IMR-90 (cell line): Measurements from ENCODE around the gene IRF2BP2. TPM values are rescaled to one million over a fixed set of nuclear protein-coding genes. Genes with fewer than 3 reads are reported as not detected.

Source experiments
- ATAC-seq: fragments of 200-7000 bp; cut with Tn5 transposase; 2 replicates; pipeline ENCODE4 v1.9.1; 2020; ENCODE audit warnings: low read depth, mild to moderate bottlenecking, moderate library complexity
- BruUV-seq: library from RNA; stranded (reverse); fragments of 400-500 nt; replicated peaks from 2 replicates; lab custom pipeline; 2021; lab: Mats Ljungman, UMichigan
- CTCF ChIA-PET: fragments of 300-600 bp; formaldehyde crosslinking; extraction: SDS; loops from one replicate; lab custom pipeline; 2021; ENCODE audit warnings: antibody characterized with exemption; lab: Yijun Ruan, JAX
- POLR2A ChIA-PET: fragments of 300-600 bp; sonication (Branson Sonifier 250); formaldehyde crosslinking; loops from one replicate; lab custom pipeline; 2022; ENCODE audit warnings: antibody characterized with exemption; ENCODE audit not compliant: unreplicated experiment; lab: Charles Lee
- DNase-seq: peaks from one replicate; pipeline ENCODE4 v3.0.0; 2013
- H2AFZ ChIP-seq: replicated peaks from 2 replicates; pipeline ENCODE3; 2013; ENCODE audit warnings: low read length, mild to moderate bottlenecking; ENCODE audit not compliant: poor library complexity
- H2AK5ac ChIP-seq: 2 replicates; pipeline ENCODE4 v1.6.1; 2013; ENCODE audit warnings: low read depth, low read length, inconsistent platforms
- H2AK9ac ChIP-seq: replicated peaks from 2 replicates; pipeline ENCODE3; 2013; ENCODE audit warnings: mild to moderate bottlenecking, low read depth, low read length, moderate library complexity; ENCODE audit not compliant: poor library complexity
- H2BK120ac ChIP-seq: 2 replicates; pipeline ENCODE4 v1.6.1; 2013; ENCODE audit warnings: low read depth, low read length, inconsistent platforms
- H2BK15ac ChIP-seq: 3 replicates; pipeline ENCODE4 v1.6.1; 2013; ENCODE audit warnings: low read depth, low read length, inconsistent platforms
- H2BK20ac ChIP-seq: 2 replicates; pipeline ENCODE4 v1.6.1; 2013; ENCODE audit warnings: low read depth, mild to moderate bottlenecking, inconsistent platforms, low read length, moderate library complexity
- H2BK5ac ChIP-seq: 2 replicates; pipeline ENCODE4 v1.6.1; 2013; ENCODE audit warnings: mild to moderate bottlenecking, low read depth, low read length, inconsistent platforms; ENCODE audit not compliant: poor library complexity, severe bottlenecking
- H3K14ac ChIP-seq: replicated peaks from 2 replicates; pipeline ENCODE4 v1.6.1; 2013; ENCODE audit warnings: low read depth, low read length, inconsistent platforms
- H3K18ac ChIP-seq: 2 replicates; pipeline ENCODE4 v1.6.1; 2013; ENCODE audit warnings: low read depth, low read length, control low read depth
- H3K23ac ChIP-seq: 2 replicates; pipeline ENCODE4 v1.6.1; 2013; ENCODE audit warnings: low read depth, low read length, inconsistent platforms
- H3K27ac ChIP-seq: 2 replicates; pipeline ENCODE4 v1.5.1; 2013; ENCODE audit warnings: mild to moderate bottlenecking, control low read depth, low read length; ENCODE audit not compliant: insufficient read depth
- H3K27me3 ChIP-seq: 2 replicates; pipeline ENCODE4 v1.6.1; 2013; ENCODE audit warnings: low read length; ENCODE audit not compliant: control insufficient read depth, insufficient read depth
- H3K36me3 ChIP-seq: 2 replicates; pipeline ENCODE4 v1.6.1; 2013; ENCODE audit warnings: low read length, mixed read lengths; ENCODE audit not compliant: control insufficient read depth, insufficient read depth
- H3K4ac ChIP-seq: 2 replicates; pipeline ENCODE4 v1.6.1; 2013; ENCODE audit warnings: low read depth, low read length, inconsistent platforms
- H3K4me1 ChIP-seq: 2 replicates; pipeline ENCODE4 v1.6.1; 2013; ENCODE audit warnings: low read length, mixed read lengths; ENCODE audit not compliant: control insufficient read depth, insufficient read depth
- H3K4me2 ChIP-seq: 2 replicates; pipeline ENCODE4 v1.6.1; 2013; ENCODE audit warnings: low read depth, mild to moderate bottlenecking, control low read depth, low read length, moderate library complexity
- H3K4me3 ChIP-seq: 2 replicates; pipeline ENCODE4 v1.5.1; 2013; ENCODE audit warnings: low read depth, mild to moderate bottlenecking, control low read depth, low read length, moderate library complexity; ENCODE audit not compliant: insufficient read depth
- H3K56ac ChIP-seq: 2 replicates; pipeline ENCODE4 v1.6.1; 2013; ENCODE audit warnings: low read length, inconsistent platforms; ENCODE audit not compliant: insufficient read depth; ENCODE audit errors: extremely low read depth
- H3K79me1 ChIP-seq, 2 experiments: 2 replicates each; pipeline ENCODE4 v1.6.1; 2013; ENCODE audit warnings: low read length in 2 of 2, inconsistent platforms in 1 of 2, low read depth in 1 of 2
- H3K9ac ChIP-seq: 2 replicates; pipeline ENCODE4 v1.6.1; 2013; ENCODE audit warnings: low read depth, low read length, control low read depth
- H3K9me1 ChIP-seq: 2 replicates; pipeline ENCODE4 v1.6.1; 2013; ENCODE audit warnings: low read length, inconsistent platforms; ENCODE audit not compliant: insufficient read depth
- H3K9me3 ChIP-seq: 2 replicates; pipeline ENCODE4 v1.6.1; 2013; ENCODE audit warnings: low read length; ENCODE audit not compliant: control insufficient read depth, insufficient read depth
- H4K20me1 ChIP-seq: 2 replicates; pipeline ENCODE4 v1.6.1; 2013; ENCODE audit warnings: low read length, inconsistent platforms; ENCODE audit not compliant: insufficient read depth
- H4K5ac ChIP-seq: 2 replicates; pipeline ENCODE4 v1.6.1; 2013; ENCODE audit warnings: mild to moderate bottlenecking, low read depth, low read length, control low read depth
- H4K8ac ChIP-seq, 2 experiments: 2 replicates each; pipeline ENCODE4 v1.6.1; 2013; ENCODE audit warnings: low read depth in 2 of 2, low read length in 2 of 2, control low read depth in 1 of 2, inconsistent platforms in 1 of 2
- H4K91ac ChIP-seq: 2 replicates; pipeline ENCODE4 v1.6.1; 2013; ENCODE audit warnings: low read depth, low read length, inconsistent platforms; ENCODE audit not compliant: insufficient read depth
- BHLHE40 ChIP-seq: fragments of 150-350 bp; IDR thresholded peaks from 2 replicates; pipeline ENCODE4 v1.6.1; 2016; ENCODE audit warnings: mild to moderate bottlenecking, low read depth, low read length
- CEBPB ChIP-seq: IDR thresholded peaks from 2 replicates; pipeline ENCODE4 v1.6.1; 2012; ENCODE audit warnings: low read depth, low read length, improper control_type of control experiment
- CHD1 ChIP-seq: IDR thresholded peaks from 2 replicates; pipeline ENCODE4 v1.6.1; 2012; ENCODE audit warnings: low read depth, low read length, improper control_type of control experiment
- CTCF ChIP-seq: conservative IDR thresholded peaks from 2 replicates; pipeline ENCODE4 v1.5.1; 2012; ENCODE audit warnings: mild to moderate bottlenecking, low read depth, low read length, improper control_type of control experiment
- ELK1 ChIP-seq: fragments of 150-350 bp; IDR thresholded peaks from 2 replicates; pipeline ENCODE4 v1.6.1; 2016; ENCODE audit warnings: low read depth, mild to moderate bottlenecking, low read length, moderate library complexity, borderline replicate concordance
- FOS ChIP-seq: fragments of 150-350 bp; IDR thresholded peaks from 2 replicates; pipeline ENCODE4 v1.6.1; 2016; ENCODE audit warnings: low read depth, low read length
- MAFK ChIP-seq: IDR thresholded peaks from 2 replicates; pipeline ENCODE4 v1.6.1; 2012; ENCODE audit warnings: low read depth, low read length, improper control_type of control experiment
- MAZ ChIP-seq: IDR thresholded peaks from 2 replicates; pipeline ENCODE4 v1.6.1; 2012; ENCODE audit warnings: low read depth, mild to moderate bottlenecking, low read length, improper control_type of control experiment, moderate library complexity, borderline replicate concordance
- RAD21 ChIP-seq: IDR thresholded peaks from 2 replicates; pipeline ENCODE4 v1.6.1; 2012; ENCODE audit warnings: low read length, improper control_type of control experiment
- RFX5 ChIP-seq: IDR thresholded peaks from 2 replicates; pipeline ENCODE4 v1.8.0; 2012; ENCODE audit warnings: low read depth, mild to moderate bottlenecking, low read length, moderate library complexity
- SMC3 ChIP-seq: fragments of 150-350 bp; IDR thresholded peaks from 2 replicates; pipeline ENCODE4 v1.6.1; 2016; ENCODE audit warnings: low read depth, mild to moderate bottlenecking, antibody characterized with exemption, low read length, moderate library complexity
- USF2 ChIP-seq: fragments of 150-350 bp; IDR thresholded peaks from 2 replicates; pipeline ENCODE4 v1.6.1; 2017; ENCODE audit warnings: mild to moderate bottlenecking, antibody characterized with exemption, low read length, low read depth
- WGBS, 2 experiments: methylation state at CpG; one replicate each; pipeline versions ENCODE4 v1.1.5 to v1.1.7; 2013; ENCODE audit warnings: missing lambda C conversion rate in 2 of 2; ENCODE audit not compliant: insufficient read length in 1 of 2; ENCODE audit errors: extremely low coverage in 2 of 2; 5-methylcytosine and 5-hydroxymethylcytosine counted together
- dilution Hi-C: fragments of 300-500 bp; cut with HindIII; formaldehyde crosslinking; loops from one replicate; pipeline ENCODE4 v1.14.3; 2018; ENCODE audit warnings: low sequenced_read_pairs; ENCODE audit not compliant: unreplicated experiment
- in situ Hi-C: fragments of 300-500 bp; cut with MboI; formaldehyde crosslinking; loops from 3 replicates; pipeline ENCODE4 v1.14.3; 2019; ENCODE audit warnings: low sequenced_read_pairs, inconsistent platforms, mixed read lengths
- intact Hi-C: fragments of 100-400 bp; cut with micrococcal nuclease; formaldehyde crosslinking; loops from 2 replicates; pipeline ENCODE4 v1.10.0; 2022
- polyA plus RNA-seq, 3 experiments: library from polyadenylated mRNA; depleted of rRNA; stranded (reverse); fragments of >200 nt; gene quantifications; 2 replicates each; pipeline ENCODE4 v1.2.3, GENCODE V29; 2012; ENCODE audit warnings: low replicate concordance in 1 of 3
- total RNA-seq: library from RNA; depleted of rRNA; stranded (reverse); fragments of >200 nt; gene quantifications from 2 replicates; pipeline ENCODE4 v1.2.3, GENCODE V29; 2012

IRF2BP2 gene
- total and polyA plus RNA-seq, 2 of the 4 experiments (the other 2 are of a cell fraction): 47.0 to 66.6 TPM

- Histone ChIP-seq H3K36me3 (no peaks in the 10 kb centered on the region), H2AK5ac (no peak overlapping the region), H3K18ac (no peak overlapping the region), H3K4me2 (no peak overlapping the region), H3K4me3 (no peak overlapping the region), H3K14ac (no peak overlapping the region), H3K27ac (no peak overlapping the region), H2BK20ac (no peak overlapping the region), H4K91ac (no peak overlapping the region), H3K9ac (no peak overlapping the region), H3K79me1 (no peaks in the 10 kb centered on the region), H3K9me3 (no peaks in the 10 kb centered on the region), H4K5ac (no peak overlapping the region), H3K56ac (no peak overlapping the region), H3K27me3 (no peaks in the 10 kb centered on the region), H4K20me1 (no peaks in the 10 kb centered on the region), H2AFZ (no peak overlapping the region), H2AK9ac (no peak overlapping the region), H3K4ac (no peak overlapping the region), H4K8ac (no peak overlapping the region), H2BK5ac (no peak overlapping the region), H3K23ac (no peak overlapping the region), H3K4me1 (peaks cover 2% of the 10 kb centered on the region; the same call in 1 of the 2 replicates), H3K9me1 (peaks cover 8% of the 10 kb centered on the region), H2BK15ac (no peak overlapping the region), H2BK120ac (no peak overlapping the region)
- ATAC-seq (no peak), DNase-seq (no peak)
- 93% methylated on average over 5 of the region's 6 CpGs; no CpG with 5 or more reads in 1 of the 2 experiments for WGBS, 2 experiments
- POLR2A ChIA-PET: no interaction called here
- intact Hi-C loops (no loop called here), in situ Hi-C loops (no loop called here), dilution Hi-C loops (no loop called here)
- TF ChIP-seq BHLHE40 (no peak), CTCF (no peak), USF2 (no peak), MAFK (no peak), CHD1 (no peak), MAZ (no peak), SMC3 (no peak), CEBPB (no peak), ELK1 (no peak), RAD21 (no peak), RFX5 (no peak), FOS (no peak)
- BruUV-seq: no TSS peak
- CTCF ChIA-PET: no interaction called here
These were observed 50.7 kb downstream of the IRF2BP2 start for GRCh38 chr1:234559152-234559901.
